IPS DF 19.7 (cell line): ENCODE data around the gene SPATA45.

Experiments
- DNase-seq: peaks from one replicate; pipeline ENCODE4 v3.0.0-alpha.2; 2013; ENCODE audit warnings: low read depth, low spot score

The SPATA45 gene

DNA sequence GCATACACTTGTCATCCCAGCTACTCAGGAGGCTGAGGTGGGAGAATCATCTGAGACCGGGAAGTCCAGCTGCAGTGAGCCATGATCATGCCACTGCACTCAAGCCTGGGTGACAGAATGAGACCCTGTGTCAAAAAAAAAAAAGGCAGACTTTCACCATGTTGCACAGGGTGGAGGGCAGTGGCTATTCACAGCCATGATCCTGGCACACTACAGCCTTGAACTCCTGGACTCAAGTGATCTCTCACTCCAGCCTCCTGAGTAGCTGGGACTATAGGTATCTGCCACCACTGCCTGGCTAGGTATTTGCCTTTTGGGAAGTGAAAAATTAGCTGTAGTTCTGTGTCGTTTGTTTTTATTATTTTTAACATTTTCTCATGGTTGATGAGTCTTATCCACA, 19.1 kb downstream of the SPATA45 start:
- no peak for DNase-seq

DNA sequence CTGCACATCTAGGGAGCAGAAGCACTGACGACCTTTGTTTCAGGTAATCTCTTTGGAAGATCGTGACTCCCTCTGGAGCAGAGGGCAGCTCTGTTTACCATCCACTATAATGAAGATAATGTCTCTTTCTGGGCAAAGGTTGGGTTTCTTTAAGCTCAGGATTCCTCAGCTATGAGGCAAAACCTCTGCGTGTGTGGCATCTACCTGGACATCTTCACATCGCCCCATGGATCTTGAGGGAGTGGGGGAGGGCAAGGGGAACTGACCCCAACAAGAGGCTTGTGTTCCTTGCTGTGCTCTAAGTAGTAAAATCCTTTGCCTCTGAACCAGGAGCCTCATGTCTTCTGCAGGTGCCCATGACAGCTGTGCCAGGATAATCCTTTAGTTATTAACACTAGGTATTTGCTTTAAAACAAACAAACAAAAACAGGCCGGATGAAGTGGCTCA, 19.6 kb downstream of the SPATA45 start:
- no peak for DNase-seq

DNA sequence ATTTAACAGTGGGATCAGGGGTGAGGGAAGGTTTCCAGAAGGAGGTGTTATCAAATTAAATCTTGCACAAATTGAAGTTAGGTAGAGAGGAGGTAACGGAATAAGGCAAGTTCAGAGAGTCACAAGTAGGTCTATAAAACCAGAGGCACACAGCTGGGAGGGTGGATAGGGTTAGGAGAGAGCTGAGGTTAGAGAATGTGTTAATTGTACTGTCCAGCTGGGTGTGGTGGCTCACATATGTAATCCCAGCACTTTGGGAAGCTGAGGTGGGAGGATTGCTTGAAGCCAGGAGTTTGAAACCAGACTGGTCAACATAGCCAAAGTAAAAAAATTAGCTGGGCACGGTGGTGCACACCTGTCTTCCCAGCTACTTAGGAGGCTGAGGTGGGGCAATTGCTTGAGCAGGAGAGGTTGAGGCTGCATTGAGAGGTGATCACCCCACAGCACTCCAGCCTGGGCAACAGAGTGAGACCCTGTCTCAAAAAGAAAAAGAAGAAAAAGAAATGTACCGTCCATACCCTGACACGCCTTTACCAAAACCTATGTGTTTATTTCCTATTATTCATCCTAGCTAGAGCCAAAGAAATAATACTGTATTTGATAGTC, 20.2 kb downstream of the SPATA45 start:
- DNase-seq: no peak

DNA sequence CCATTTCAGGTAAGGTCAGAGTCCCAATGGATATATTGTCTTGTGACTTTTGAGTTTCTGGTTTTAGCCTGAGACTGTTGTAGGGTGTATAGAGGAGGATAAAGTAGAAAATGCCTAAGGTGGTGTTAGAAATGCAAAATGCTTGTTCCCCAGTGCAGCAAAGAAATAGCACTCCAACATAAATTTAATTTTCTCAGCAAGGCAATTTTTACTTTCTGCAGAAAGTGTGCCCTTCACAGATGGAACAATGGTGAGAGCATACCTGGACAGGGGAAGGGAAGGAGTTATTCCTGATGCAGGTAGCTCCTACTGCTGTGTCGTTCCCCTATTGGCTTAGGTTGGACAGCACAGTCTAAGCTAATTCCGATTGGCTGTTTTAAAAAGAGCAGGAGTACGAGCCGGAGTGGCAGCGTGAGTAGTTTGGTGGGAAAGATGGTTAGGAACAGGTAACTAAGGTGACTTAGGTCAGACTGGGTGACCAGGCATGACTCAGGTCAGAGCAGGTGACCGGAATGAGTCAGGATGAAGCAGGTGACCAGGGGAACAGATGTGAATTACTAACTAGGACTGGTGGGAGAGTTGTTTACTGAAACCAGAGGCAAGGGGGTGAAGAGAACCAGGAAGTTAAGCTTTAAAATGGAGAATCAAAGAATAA, 21.5 kb downstream of the SPATA45 start:
- no peak for DNase-seq

DNA sequence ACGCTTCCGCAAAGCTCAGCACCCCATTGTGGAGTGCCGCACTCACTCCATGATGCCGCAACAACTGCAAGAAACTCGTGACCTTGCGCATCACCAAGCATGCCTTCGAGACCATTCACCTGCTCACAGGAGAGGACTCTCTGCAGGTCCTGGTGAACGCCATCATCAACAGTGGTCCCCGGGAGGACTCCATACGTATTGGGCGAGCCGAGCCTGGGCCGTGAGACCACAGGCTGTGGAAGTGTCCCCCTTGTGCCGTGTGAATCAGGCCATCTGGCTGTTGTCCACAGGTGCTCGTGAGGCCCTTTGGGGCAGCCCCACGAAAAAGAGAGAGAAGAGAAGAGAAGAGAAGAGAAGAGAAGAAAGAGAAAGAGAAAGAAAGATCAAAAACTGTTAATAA, 23.2 kb downstream of the SPATA45 start:
- DNase-seq: no peak

- DNase-seq: no peak
Observed at GRCh38 chr1:212822956-212823355, 24.5 kb downstream of the SPATA45 start.

GRCh38 chr1:212820969-212821368, 26.5 kb downstream of the SPATA45 start:
- DNase-seq: no peak

DNA sequence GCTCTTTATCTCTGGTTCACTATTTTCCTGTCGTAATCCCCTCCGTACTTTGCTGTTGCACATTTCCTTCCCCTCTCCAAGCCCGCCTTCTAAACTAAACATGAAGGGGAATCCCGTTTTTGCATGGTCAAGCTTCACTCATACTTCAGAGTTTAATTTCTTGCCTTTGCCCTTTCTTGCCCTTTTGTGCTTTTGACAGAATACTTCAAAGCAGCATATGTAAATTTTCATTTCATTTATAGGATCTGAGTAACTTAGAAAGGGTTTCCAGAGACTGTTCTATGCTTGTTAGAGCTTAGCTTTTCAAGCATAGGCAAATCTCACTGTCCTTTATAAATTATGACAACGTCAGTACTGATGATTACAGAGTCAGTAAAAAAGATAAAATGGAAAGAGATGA, 27.7 kb downstream of the SPATA45 start:
- DNase-seq: no peak

DNA sequence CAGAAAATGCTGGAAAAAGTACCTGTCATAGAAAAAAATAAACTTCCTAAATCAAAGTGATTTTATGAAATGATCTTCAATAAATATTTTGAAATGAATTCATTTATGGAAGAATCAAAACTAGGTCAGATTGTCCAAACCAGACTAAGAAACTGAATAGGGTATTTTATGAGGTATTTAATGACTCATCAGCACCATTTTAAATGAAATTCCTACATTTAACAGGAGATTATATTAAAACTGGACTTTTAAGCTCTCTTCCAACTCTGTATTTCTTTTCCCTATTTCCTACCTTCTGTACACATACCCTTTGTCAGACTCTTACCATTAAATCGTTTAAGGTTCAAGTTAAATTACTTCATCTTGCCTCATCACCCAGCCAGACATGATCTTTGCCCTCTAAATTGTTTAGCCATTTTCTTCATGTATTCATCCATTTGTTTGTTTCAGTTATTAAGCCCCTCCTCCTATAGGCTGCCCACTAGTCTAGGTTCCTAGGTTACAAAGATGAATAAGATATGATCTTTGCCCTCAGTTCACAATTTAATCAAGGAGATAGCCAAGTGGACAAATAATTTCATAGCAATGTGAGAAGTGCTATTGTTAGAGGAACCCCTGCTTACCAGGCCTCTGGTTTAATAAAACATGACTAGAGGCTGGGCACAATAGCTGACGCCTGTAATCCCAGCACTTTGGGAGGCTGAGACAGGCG, 30.7 kb downstream of the SPATA45 start:
- no peak for DNase-seq

GRCh38 chr1:212814537-212815334, 32.7 kb downstream of the SPATA45 start:
- no peak for DNase-seq

DNA sequence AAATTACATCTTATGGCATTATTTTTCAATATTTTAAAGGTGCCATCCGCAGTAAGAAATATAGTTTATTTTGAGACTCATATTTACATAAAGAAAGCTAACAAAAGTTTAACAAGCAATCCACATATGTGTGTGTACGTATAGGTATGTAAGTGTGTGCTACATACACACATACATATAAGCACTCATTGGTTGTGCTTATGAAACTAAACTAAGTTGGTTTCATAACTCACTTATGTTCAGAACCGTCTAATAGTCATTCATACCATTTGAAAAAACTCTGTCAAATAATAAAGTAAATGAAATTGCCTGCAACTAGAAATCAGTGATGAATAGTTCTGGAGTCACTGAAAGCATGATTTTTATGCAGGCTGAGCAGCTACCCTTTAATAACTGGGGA, 41.7 kb downstream of the SPATA45 start:
- no peak for DNase-seq

GRCh38 chr1:212797681-212798080, 49.8 kb downstream of the SPATA45 start:
- no peak for DNase-seq

DNA sequence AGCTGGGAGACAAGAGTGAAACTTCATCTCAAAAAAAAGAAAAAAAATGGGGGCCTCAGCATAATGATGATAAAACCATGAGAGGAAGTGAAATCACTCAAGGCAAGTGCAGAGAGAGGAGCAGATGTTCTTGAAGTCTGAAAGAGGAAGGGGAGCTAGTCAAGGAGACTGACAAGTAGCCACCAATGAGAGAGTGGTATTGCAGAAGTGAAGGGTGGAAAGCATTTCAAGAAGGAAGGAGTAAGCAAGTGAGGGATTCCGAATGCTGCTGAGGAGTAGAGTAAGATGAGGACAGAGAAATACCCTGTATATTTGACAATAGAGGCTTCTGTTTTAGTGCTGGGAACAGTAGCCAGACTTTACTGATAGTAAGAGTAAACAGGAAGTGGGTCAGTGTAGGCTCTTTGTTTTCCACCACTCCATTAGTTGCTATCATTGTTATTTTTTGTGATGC, 52.9 kb downstream of the SPATA45 start:
- DNase-seq: no peak

DNA sequence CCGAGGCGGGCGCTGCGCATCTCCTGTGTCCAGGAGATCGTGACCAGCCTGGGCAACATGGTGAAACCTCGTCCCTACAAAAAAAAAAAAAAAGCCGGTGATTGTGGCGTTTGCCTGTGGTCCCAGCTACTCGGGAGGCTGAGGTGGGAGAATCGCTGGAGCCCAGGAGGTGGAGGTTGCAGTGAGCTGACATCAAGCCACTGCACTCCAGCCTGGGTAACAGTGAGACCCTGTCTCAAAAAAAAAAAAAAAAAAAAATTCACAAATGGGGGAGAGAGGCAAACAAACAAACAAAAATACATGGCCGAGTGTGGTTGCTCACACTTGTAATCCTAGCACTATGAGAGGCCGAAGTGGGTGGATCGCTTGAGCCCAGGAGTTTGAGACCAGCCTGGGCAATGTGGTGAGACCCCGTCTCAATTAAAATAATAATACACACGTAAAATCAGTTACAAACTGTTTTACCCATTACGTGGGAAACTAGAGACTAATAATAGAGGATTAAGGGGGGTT, 55.0 kb downstream of the SPATA45 start:
- DNase-seq: no peak

- DNase-seq: peak; percentile 78
Observed at GRCh38 chr1:212791676-212792395, 55.6 kb downstream of the SPATA45 start, which contains the start of the genes NSL1 and TATDN3. Gene NSL1 (minus strand): TSS chr1:212791777. CDS start chr1:212791763, 14 bp downstream. Gene TATDN3 (plus strand): TSS chr1:212791894. CDS start chr1:212791922, 28 bp downstream.

DNA sequence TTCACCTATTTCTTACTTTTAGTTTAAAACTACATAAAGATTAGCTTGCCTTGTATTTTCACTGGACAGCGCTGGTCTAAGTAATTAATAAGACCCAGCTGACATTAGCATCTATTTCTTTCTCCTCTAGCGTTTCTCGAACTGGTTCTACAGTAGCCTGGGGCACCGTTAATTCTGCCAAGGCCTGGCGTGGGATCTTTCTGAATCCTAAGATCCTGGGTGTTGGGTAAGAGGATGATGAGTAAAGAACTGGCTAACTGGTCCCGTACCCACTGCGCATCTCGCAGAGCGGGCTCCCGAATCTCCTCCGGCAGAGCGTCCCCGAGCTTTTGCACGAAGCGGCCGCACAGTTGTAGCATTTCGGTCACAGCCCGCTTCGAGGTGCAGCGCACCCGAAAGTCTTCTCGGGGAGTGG, 56.2 kb downstream of the SPATA45 start:
- DNase-seq: no peak

DNA sequence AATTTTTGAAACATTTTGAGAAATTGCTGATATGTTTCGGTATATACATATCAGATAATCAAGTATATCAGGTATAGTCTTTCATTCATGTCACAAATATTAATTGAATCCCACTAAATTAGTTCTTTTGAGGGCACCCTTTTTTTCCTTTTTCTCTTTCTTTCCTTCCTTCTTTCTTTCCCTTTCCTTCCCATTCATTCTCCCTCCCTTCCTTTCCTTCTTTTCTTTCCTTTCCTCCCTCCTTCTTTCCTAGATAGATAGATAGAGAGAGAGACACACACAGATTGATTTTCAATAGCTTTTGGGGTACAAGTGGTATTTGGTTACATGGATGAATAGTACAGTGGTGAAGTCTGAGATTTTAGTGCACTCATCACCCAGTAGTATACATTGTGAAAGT, 61.6 kb downstream of the SPATA45 start:
- no peak for DNase-seq

- DNase-seq: no peak
Observed at GRCh38 chr1:212783976-212784375, 63.5 kb downstream of the SPATA45 start.

DNA sequence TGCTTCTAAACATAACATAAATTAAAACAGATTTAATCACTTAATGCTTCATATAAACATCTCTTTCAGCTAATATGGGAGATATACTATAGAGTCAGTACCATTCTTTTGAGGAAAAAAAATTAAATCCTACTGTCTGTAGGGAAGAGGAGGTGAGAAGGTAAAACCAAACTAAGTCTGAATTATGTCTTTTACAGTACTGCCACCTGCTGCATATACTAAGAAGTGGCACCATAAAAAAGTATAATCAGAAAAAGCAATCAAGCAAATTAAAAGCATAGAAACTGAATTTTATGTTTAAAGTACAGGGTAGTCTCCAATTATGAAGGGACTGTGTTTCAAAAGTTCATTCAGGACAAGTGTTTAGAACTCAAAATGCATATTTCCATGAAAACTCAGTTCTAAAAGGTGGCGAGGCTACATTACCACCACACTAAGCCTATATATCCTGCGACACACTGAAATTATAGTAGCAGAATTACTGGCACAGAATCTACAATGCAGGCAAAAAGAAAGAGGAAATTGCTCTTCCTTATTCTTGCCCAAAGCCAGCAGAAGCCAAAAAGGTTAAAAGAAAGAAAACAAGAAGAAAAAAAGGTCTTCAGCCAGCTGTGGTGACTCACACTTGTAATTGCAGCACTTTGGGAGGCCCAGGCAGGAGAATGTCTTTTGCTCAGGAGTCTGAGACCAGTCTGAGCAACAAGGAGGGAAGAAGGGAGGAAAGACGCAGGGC, 64.9 kb downstream of the SPATA45 start:
- no peak for DNase-seq

DNA sequence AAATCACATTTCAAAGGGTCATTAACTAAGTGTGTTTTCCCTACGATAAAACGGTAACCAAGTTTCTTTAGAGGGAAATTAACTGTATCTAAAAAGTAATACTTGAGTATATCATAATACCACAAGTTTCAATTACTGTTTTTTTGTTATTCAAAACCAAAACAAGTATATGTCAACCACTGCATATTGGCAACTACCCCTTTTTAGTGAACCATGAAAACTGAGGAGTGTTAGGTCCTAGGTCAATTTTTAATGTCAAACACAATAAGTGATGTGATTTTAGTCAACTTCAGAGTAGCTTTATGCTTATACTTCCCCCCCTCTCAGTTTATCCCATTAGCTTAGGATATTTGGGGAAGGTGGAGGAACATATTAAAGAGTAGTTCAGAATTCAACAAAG, 66.2 kb downstream of the SPATA45 start:
- no peak for DNase-seq
